ENCODE results near the gene RTP1.
"Not testable (repeated sequence)": the region's sequence is repeated elsewhere in the genome, so short reads cannot be mapped to it uniquely, and the experiment has no call there.

RTP1 gene

GRCh38 chr3:187199463-187200050 lies 2.3 kb downstream of the RTP1 start:
- not testable (repeated sequence) for DNase-seq

GRCh38 chr3:187205683-187206082 lies 8.4 kb downstream of the RTP1 start:
- DNase-seq: no peak

GRCh38 chr3:187207062-187207461 lies 9.8 kb downstream of the RTP1 start:
- DNase-seq: no peak

- no peak for DNase-seq
These were observed 10.3 kb downstream of the RTP1 start for GRCh38 chr3:187207624-187208023.

- no peak for DNase-seq
These were observed 10.9 kb downstream of the RTP1 start for GRCh38 chr3:187208159-187208558.

GRCh38 chr3:187209491-187209890 lies 12.2 kb downstream of the RTP1 start:
- no peak for DNase-seq

- DNase-seq: no peak
These were observed 12.8 kb downstream of the RTP1 start for GRCh38 chr3:187210091-187210490.

- DNase-seq: no peak
These were observed 13.4 kb downstream of the RTP1 start for GRCh38 chr3:187210545-187211327.

GRCh38 chr3:187211532-187212195 lies 14.4 kb downstream of the RTP1 start:
- DNase-seq: no peak

- no peak for DNase-seq
These were observed 14.9 kb downstream of the RTP1 start for GRCh38 chr3:187212196-187212545.

- DNase-seq: no peak
These were observed 15.4 kb downstream of the RTP1 start for GRCh38 chr3:187212705-187213104.

- DNase-seq: no peak
These were observed 16.3 kb downstream of the RTP1 start for GRCh38 chr3:187213616-187214015.

GRCh38 chr3:187215460-187215859 lies 18.2 kb downstream of the RTP1 start:
- DNase-seq: no peak

- no peak for DNase-seq
These were observed 25.5 kb downstream of the RTP1 start for GRCh38 chr3:187222801-187223200.

- DNase-seq: no peak
These were observed 26.5 kb downstream of the RTP1 start for GRCh38 chr3:187223799-187224198.

GRCh38 chr3:187227658-187228258 lies 30.5 kb downstream of the RTP1 start:
- DNase-seq: no peak

- DNase-seq: no peak
These were observed 31.5 kb downstream of the RTP1 start for GRCh38 chr3:187228740-187229139.

GRCh38 chr3:187230011-187230410 lies 32.7 kb downstream of the RTP1 start:
- DNase-seq: no peak

- no peak for DNase-seq
These were observed 39.7 kb downstream of the RTP1 start for GRCh38 chr3:187236962-187237361.

GRCh38 chr3:187237741-187238140 lies 40.5 kb downstream of the RTP1 start:
- no peak for DNase-seq

GRCh38 chr3:187238239-187238638 lies 41.0 kb downstream of the RTP1 start:
- DNase-seq: no peak

GRCh38 chr3:187238835-187239234 lies 41.5 kb downstream of the RTP1 start:
- DNase-seq: not testable (repeated sequence)

GRCh38 chr3:187242435-187242834 lies 45.1 kb downstream of the RTP1 start:
- DNase-seq: no peak

GRCh38 chr3:187242900-187243299 lies 45.6 kb downstream of the RTP1 start:
- DNase-seq: no peak

All from CD4-positive, alpha-beta T cell treated with Interleukin-15 for 1 hour (primary cell).